ENCODE measurements around the gene FOCAD. TPM values are rescaled to one million over a fixed set of nuclear protein-coding genes. Genes with fewer than 3 reads are reported as not detected.

FOCAD gene
- total RNA-seq, 1 experiment from 2014 or later = 35.1 TPM

DNA sequence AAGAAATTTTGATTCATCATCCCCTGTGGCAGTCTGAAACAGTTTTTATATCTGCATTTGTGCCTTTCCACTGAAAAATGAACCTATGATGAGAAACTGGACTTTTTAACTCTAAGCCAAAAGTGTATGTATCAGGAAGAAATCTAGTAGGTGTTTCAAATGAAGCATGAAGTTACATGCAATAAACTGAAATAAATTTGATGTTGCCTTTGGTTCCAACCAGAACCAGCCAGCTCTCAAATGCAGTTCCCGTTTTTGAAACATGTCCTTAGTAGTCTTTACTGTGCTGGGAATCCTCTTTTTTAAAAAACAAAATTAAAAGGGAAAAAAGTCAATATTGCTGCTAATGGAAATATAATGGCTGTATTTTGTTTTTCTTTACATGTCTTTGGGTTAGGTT lies 303.5 kb downstream of the FOCAD start:
- intact Hi-C loops (cut with micrococcal nuclease) = loop anchor here (5.0 kb wide), 1 partner anchor 115 kb away; no protein-coding TSS in a partner anchor
- POLR2A ChIA-PET (ENCODE audit: unreplicated experiment) = no interaction called here
- H4K20me1 ChIP-seq (ENCODE audit: low read length) = no peaks in the 10 kb centered on the region
- no peaks in the 10 kb centered on the region for H3K27me3 ChIP-seq (ENCODE audit: low read length)
- ATAC-seq (no peak), DNase-seq (no peak)
- H3K79me2 ChIP-seq (ENCODE audit: low read length) = no peaks in the 10 kb centered on the region
- no peak overlapping the region for H3K4me3 ChIP-seq (ENCODE audit: low read length)
- H3F3A ChIP-seq (ENCODE audit: low read length, unreplicated experiment) = peaks cover 5% of the 10 kb centered on the region
- H2AFZ ChIP-seq (ENCODE audit: low read length) = no peak overlapping the region
- peaks cover 15% of the 10 kb centered on the region for H3K36me3 ChIP-seq (ENCODE audit: low read depth, low read length)
- H3K9ac ChIP-seq (ENCODE audit: low read length) = no peak overlapping the region
- CTCF ChIA-PET = no interaction called here
- H3K27ac ChIP-seq (ENCODE audit: low read length) = no peak overlapping the region
- no peak overlapping the region for H3K4me2 ChIP-seq (ENCODE audit: low read length)
- TF ChIP-seq EZH2 (IDR thresholded peaks at IDR 0.05; ENCODE audit: low read length, unreplicated experiment) = no peak
- H3K9me2 ChIP-seq (replicated peaks; ENCODE audit: low read length) = no peaks in the 10 kb centered on the region
- BruUV-seq (replicated peaks) = no TSS peak
- peaks cover 42% of the 10 kb centered on the region for H3K4me1 ChIP-seq (ENCODE audit: insufficient read depth, low read length)
- H3K9me3 ChIP-seq (ENCODE audit: low read length) = no peaks in the 10 kb centered on the region

DNA sequence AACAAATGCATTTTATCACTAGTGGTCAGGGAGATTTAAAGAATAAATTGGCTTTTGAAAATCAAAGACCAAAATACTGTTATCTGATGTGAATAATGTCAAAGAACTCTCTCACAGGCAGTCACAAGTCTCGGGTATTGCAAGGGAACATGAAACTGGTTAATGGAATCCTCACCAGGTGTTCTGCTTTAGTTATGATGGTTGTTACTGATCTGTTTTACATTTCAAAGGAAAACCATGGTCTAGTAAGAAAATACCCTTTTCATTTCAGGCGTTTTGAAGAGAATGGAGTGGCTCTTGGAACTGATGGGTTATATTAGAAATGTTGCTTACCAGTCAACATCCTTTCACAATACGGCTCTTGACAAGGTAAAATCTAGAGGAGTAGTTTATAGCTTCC lies 304.0 kb downstream of the FOCAD start:
- H3K9ac ChIP-seq (ENCODE audit: low read length) = no peak overlapping the region
- POLR2A ChIA-PET (ENCODE audit: unreplicated experiment) = no interaction called here
- TF ChIP-seq EZH2phosphoT487 (IDR thresholded peaks at IDR 0.05; ENCODE audit: borderline replicate concordance, low read length) (no peak), EZH2 (IDR thresholded peaks at IDR 0.05; ENCODE audit: low read length, unreplicated experiment) (no peak)
- TF ChIP-seq, protein P1, sequence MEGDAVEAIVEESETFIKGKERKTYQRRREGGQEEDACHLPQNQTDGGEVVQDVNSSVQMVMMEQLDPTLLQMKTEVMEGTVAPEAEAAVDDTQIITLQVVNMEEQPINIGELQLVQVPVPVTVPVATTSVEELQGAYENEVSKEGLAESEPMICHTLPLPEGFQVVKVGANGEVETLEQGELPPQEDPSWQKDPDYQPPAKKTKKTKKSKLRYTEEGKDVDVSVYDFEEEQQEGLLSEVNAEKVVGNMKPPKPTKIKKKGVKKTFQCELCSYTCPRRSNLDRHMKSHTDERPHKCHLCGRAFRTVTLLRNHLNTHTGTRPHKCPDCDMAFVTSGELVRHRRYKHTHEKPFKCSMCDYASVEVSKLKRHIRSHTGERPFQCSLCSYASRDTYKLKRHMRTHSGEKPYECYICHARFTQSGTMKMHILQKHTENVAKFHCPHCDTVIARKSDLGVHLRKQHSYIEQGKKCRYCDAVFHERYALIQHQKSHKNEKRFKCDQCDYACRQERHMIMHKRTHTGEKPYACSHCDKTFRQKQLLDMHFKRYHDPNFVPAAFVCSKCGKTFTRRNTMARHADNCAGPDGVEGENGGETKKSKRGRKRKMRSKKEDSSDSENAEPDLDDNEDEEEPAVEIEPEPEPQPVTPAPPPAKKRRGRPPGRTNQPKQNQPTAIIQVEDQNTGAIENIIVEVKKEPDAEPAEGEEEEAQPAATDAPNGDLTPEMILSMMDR (conservative IDR thresholded peaks at IDR 0.05; ENCODE audit: low read depth, low read length) = no peak
- H4K20me1 ChIP-seq (ENCODE audit: low read length) = no peaks in the 10 kb centered on the region
- no peaks in the 10 kb centered on the region for H3K27me3 ChIP-seq (ENCODE audit: low read length)
- H3K27ac ChIP-seq (ENCODE audit: low read length) = peak overlapping the region; percentile 67; the same call in 1 of the 2 replicates
- H3F3A ChIP-seq (ENCODE audit: low read length, unreplicated experiment) = peaks cover 5% of the 10 kb centered on the region
- H3K4me2 ChIP-seq (ENCODE audit: low read length) = no peak overlapping the region
- no peaks in the 10 kb centered on the region for H3K79me2 ChIP-seq (ENCODE audit: low read length)
- BruUV-seq (replicated peaks) = no TSS peak
- ATAC-seq = no peak
- CTCF ChIA-PET = no interaction called here
- H2AFZ ChIP-seq (ENCODE audit: low read length) = no peak overlapping the region
- no peak overlapping the region for H3K4me3 ChIP-seq (ENCODE audit: low read length)
- DNase-seq = no peak
- H3K9me3 ChIP-seq (ENCODE audit: low read length) = no peaks in the 10 kb centered on the region
- H3K4me1 ChIP-seq (ENCODE audit: insufficient read depth, low read length) = peaks cover 42% of the 10 kb centered on the region
- intact Hi-C loops (cut with micrococcal nuclease) = loop anchor here (5.0 kb wide), 1 partner anchor 114 kb away; no protein-coding TSS in a partner anchor
- H3K9me2 ChIP-seq (replicated peaks; ENCODE audit: low read length) = no peaks in the 10 kb centered on the region
- H3K36me3 ChIP-seq (ENCODE audit: low read depth, low read length) = peaks cover 15% of the 10 kb centered on the region

DNA sequence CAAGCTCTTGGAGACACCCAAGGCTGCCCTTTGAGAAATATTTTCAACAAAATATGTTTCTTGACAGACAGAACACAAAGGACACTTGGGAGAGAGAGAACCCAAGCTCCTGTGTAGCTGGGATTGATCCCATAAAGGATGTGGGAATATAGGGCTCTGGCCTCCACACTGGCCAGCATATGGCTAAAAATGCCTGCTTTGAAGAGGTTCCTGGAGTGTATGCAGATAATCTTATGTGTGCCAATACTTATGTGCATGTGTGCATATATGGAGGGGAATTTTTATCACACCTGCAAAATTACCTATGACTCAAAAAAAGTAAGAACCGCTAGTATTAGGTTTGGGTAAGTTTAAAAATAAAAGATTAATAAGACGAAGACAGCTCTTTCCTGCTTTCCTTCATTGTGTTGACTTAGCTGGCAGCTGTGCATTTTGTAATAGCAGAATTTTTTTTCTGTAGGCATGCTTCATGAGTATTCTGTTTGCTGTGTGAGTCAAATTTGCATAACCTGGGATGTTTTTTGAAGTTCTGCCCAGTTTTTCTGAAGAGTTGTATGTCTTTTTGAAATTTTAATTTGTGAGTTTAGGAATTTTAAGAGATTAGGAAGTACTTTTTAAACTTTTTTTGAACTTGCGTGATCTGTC lies 304.7 kb downstream of the FOCAD start:
- Histone ChIP-seq H3K4me1 (ENCODE audit: insufficient read depth, low read length) (peaks cover 42% of the 10 kb centered on the region), H2AFZ (ENCODE audit: low read length) (no peak overlapping the region), H3K9me3 (ENCODE audit: low read length) (no peaks in the 10 kb centered on the region), H3K9me2 (replicated peaks; ENCODE audit: low read length) (no peaks in the 10 kb centered on the region), H3K36me3 (ENCODE audit: low read depth, low read length) (peaks cover 15% of the 10 kb centered on the region), H3K27me3 (ENCODE audit: low read length) (no peaks in the 10 kb centered on the region), H3F3A (ENCODE audit: low read length, unreplicated experiment) (peaks cover 5% of the 10 kb centered on the region), H4K20me1 (ENCODE audit: low read length) (no peaks in the 10 kb centered on the region), H3K9ac (ENCODE audit: low read length) (no peak overlapping the region), H3K79me2 (ENCODE audit: low read length) (no peaks in the 10 kb centered on the region), H3K4me2 (ENCODE audit: low read length) (peak overlapping the region; percentile 49), H3K4me3 (ENCODE audit: low read length) (no peak overlapping the region), H3K27ac (ENCODE audit: low read length) (peak overlapping the region; percentile 67)
- TF ChIP-seq EZH2 (IDR thresholded peaks at IDR 0.05; ENCODE audit: low read length, unreplicated experiment) (no peak), EZH2phosphoT487 (IDR thresholded peaks at IDR 0.05; ENCODE audit: borderline replicate concordance, low read length) (no peak)
- TF ChIP-seq, protein P1 (conservative IDR thresholded peaks at IDR 0.05; ENCODE audit: low read depth, low read length) = no peak
- DNase-seq = peak; percentile 80
- ATAC-seq = peak; percentile 74
- POLR2A ChIA-PET (ENCODE audit: unreplicated experiment) = interaction anchor here (0.6 kb wide), 1 partner anchor 28 kb away, joined by 3 read pairs; no protein-coding TSS in a partner anchor
- intact Hi-C loops (cut with micrococcal nuclease) = loop anchor here (5.0 kb wide), 1 partner anchor 114 kb away; no protein-coding TSS in a partner anchor
- CTCF ChIA-PET = no interaction called here
- BruUV-seq (replicated peaks) = no TSS peak

All from PC-3 (cell line).